ENCODE measurements around the gene COPE.
"Not testable (repeated sequence)": the region's sequence is repeated elsewhere in the genome, so short reads cannot be mapped to it uniquely, and the experiment has no call there.

The COPE gene

GRCh38 chr19:18906605-18907519, 12.3 kb downstream of the COPE start:
- DNase-seq = no peak

- no peak for DNase-seq
These were observed 13.5 kb downstream of the COPE start for GRCh38 chr19:18905513-18906236.

DNA sequence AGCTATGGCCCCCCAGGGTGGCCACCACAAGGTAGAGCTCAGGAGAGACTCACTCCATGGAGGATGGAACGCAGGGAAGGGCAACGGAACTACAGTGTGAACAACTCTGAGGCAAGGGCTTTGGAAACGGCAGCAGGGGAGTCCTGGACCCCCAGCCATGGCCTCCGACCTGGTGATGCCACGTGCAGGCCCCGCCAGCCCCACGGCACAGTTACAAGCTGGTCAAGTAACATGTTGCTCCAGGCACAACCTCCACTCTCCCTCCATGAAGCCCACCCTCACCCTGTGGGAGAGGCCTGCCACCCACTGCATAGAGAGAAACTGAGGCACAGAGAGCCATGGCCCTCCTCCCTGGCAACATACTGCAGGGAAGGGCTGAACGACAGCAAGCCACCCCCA, 14.1 kb downstream of the COPE start:
- no peak for DNase-seq

- DNase-seq = no peak
These were observed 14.7 kb downstream of the COPE start for GRCh38 chr19:18904334-18905057.

- no peak for DNase-seq
These were observed 15.8 kb downstream of the COPE start for GRCh38 chr19:18903156-18904037.

DNA sequence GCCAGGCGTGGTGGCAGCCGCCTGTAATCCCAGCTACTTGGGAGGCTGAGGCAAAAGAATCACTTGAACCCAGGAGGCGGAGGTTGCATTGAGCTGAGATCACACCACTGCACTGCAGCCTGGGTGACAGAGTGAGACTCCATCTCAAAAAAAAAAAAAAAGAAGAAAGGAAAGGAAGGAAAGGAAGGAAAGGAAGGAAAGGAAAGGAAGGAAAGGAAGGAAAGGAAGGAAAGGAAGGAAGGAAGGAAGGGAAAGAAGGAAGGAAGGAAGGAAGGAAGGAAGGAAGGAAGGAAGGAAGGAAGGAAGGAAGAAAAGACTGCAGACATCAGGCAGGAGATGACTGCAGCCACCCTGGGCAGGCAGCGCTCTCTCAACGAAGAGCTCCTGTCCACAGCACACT, 16.7 kb downstream of the COPE start:
- not testable (repeated sequence) for DNase-seq

DNA sequence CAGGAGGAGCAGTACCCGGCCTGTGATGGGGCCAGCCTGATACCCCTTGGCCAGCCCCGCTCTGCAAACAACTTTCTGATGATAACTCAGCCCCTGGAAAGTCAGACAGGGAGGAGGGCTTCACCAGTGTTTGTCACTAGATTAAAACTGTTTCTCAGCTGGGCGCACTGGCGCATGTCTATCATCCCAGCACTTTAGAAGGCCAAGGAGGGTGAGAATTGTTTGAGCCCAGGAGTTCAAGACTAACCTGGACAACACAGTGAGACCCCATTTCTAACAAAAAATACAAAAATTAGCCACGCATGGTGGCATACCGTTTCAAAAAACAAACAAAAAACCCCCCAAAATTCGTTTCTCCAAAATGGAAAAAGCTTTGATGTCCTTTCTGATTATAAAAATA, 17.7 kb downstream of the COPE start:
- no peak for DNase-seq

DNA sequence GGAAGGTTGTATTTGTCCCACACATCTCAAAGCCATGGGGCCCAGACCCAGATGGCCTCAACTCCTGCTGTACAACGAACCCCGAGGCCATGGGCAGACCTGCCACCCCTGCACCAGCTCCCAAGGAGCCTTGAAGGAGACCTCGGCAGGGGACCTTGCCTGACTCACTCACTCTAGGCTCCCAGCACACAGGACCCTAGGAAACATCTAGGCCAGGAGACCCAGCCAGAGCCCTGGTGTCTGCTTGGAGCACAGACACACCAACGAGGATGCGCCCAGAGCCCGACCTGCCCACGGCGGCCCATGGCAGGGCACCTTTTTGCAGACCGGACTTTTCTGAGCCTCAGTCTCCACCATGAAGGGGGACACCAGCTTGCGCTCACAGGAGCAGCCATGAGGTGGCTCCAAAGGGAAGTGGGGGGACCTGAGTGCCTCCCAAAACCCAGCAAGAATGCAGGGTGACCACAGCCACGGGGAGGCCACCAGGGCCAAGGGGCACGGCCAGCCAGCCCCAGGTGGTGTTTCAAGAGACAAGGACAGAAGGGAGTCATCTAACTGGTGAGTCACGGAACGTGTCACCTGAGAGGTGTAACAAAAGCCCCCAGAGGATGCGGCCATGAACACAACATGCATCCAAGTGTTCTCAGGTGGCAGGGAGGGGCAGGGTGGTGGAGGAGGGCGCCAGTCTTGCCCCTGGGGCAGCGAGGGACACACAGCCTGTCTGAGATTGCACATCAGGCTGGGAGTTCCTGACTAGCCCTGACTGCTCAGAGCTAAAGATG, 18.3 kb downstream of the COPE start:
- DNase-seq = no peak

DNA sequence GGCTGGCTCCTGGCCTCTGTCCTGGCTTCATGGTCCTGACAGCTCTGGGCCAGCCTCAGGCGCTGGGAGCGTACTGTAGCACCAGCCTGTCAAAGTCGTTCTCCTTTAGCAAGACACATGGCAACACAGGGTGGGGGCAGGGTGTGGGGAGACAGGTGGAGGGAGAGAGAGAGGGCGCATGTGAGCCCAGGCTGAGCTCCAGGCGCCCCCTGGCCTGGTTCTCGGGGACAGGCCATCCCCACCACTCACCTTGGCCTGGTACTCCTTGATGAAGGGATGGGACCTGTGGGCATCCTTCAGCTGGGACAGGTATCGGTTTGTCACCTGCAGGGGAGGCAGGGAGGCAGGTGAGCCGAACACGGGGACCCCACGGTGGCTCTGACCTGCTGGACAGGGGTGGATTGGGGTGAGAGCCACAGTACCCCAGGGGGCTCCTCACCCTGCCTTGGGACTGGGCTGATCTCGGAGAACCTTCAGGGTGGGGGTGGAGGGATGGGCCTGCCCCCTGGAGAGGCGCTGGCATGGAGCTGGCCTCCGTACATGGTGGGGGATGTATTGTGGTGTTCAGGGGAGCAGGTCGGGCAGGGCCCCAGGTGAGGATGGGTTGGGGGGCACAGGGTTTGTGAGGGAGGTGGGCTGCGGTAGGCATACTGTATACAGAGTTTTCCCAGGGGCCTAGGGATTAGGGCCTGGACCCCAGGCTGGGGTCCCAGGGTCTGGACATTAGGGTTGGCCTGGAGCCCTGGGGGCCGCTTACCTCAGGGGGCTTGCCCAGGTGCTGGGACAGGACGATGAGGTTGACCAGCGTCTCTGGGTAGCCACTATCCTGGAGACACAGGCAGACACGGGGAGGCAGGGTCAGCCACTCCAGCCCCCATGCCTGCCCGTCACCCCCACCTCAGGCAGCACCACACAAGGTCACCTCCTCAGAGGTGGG, 19.3 kb downstream of the COPE start:
- DNase-seq = no peak

- no peak for DNase-seq
These were observed 20.4 kb downstream of the COPE start for GRCh38 chr19:18898607-18899408.

GRCh38 chr19:18898081-18898606, 21.0 kb downstream of the COPE start:
- no peak for DNase-seq

- no peak for DNase-seq
These were observed 21.8 kb downstream of the COPE start for GRCh38 chr19:18897094-18898029.

- no peak for DNase-seq
These were observed 22.8 kb downstream of the COPE start for GRCh38 chr19:18896421-18896841.

- DNase-seq = no peak
These were observed 23.3 kb downstream of the COPE start, which contains the start of gene CERS1 for GRCh38 chr19:18895824-18896341. TSS of gene CERS1 (minus strand) at chr19:18896158. CDS start at chr19:18896072, 86 bp downstream.

- peak; percentile 17 for DNase-seq
These were observed 24.0 kb downstream of the COPE start for GRCh38 chr19:18895038-18895823.

- no peak for DNase-seq
These were observed 24.7 kb downstream of the COPE start for GRCh38 chr19:18894254-18895037.

Data from GF-D8 (cell line).